ENCODE measurements around the gene TBC1D10A.

Gene TBC1D10A

DNA sequence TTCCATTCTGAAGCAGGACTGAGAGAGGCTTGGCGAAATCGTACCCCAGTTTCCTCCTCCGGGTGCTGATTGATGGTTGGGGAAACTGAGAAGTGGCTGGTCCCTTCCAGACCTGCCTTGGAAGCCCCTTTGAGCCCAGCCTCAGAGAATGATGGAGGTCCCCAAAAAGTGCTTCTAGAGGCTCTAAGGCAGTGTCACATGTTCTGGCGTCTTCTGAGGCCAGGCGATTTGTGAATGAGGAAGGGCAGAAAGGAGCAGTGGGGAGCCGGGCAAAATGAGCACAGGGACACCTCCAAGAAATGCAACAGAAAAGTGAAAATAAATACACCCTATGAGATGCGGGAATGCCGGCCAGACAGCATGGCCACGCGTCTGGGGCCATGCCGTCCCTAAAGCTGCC, 79.2 kb downstream of the TBC1D10A start:
- Histone ChIP-seq H3K27me3 (ENCODE audit: low read depth, low read length) (peaks cover 4% of the 10 kb centered on the region), H3K4me3 (ENCODE audit: low read depth in 1 of 2, low read length in 2 of 2) (peak overlapping the region in 1 of 2 donors; percentile 30), H3K36me3 (ENCODE audit: control insufficient read depth in 1 of 2, insufficient read depth in 2 of 2, low read length in 2 of 2) (peaks cover 0 to 6% of the 10 kb centered on the region in 2 donors), H3K4me1 (ENCODE audit: control insufficient read depth in 1 of 2, insufficient read depth in 2 of 2, low read length in 2 of 2) (peaks cover 3 to 12% of the 10 kb centered on the region in 2 donors), H3K9me3 (ENCODE audit: control insufficient read depth in 1 of 2, low read length in 2 of 2) (no peaks in the 10 kb centered on the region), H3K27ac (ENCODE audit: low read length) (peak overlapping the region; percentile 69)

DNA sequence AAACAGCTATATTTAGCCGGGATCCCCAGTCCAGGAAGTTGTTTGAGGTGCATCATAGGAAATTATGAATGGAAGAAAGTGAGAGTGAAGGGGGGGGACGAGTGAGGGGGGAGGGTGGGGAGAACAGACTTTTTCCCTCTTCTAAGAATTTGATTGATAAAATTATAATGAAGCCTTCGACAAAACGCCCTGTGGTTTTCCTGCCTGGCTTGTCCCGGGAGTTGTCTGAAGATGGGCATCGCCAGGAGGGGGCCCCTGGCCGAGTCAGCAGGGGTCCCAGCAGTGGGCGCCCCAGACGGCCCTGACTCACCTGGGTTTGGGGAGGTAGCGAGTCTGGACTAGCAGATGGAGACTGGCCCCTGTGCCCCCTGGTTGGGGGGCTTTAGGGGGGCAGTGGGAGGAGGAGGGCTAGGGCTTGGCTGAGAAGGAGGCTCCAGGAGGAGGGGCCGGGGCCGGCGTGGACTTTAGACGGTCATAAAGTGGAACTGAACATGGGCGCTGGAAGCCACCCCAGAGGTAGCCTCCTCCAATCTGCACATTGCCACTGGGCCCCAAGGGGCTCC, 79.8 kb downstream of the TBC1D10A start:
- peaks cover 3 to 11% of the 10 kb centered on the region in 2 donors for H3K4me1 ChIP-seq (ENCODE audit: control insufficient read depth in 1 of 2, insufficient read depth in 2 of 2, low read length in 2 of 2)
- H3K4me3 ChIP-seq (ENCODE audit: low read depth in 1 of 2, low read length in 2 of 2), result peak overlapping the region; percentile 57 to 59
- H3K36me3 ChIP-seq (ENCODE audit: control insufficient read depth in 1 of 2, insufficient read depth in 2 of 2, low read length in 2 of 2), result peaks cover 0 to 6% of the 10 kb centered on the region in 2 donors
- peak overlapping the region; percentile 69 for H3K27ac ChIP-seq (ENCODE audit: low read length)
- peaks cover 4% of the 10 kb centered on the region for H3K27me3 ChIP-seq (ENCODE audit: low read depth, low read length)
- no peaks in the 10 kb centered on the region for H3K9me3 ChIP-seq (ENCODE audit: control insufficient read depth in 1 of 2, low read length in 2 of 2)

DNA sequence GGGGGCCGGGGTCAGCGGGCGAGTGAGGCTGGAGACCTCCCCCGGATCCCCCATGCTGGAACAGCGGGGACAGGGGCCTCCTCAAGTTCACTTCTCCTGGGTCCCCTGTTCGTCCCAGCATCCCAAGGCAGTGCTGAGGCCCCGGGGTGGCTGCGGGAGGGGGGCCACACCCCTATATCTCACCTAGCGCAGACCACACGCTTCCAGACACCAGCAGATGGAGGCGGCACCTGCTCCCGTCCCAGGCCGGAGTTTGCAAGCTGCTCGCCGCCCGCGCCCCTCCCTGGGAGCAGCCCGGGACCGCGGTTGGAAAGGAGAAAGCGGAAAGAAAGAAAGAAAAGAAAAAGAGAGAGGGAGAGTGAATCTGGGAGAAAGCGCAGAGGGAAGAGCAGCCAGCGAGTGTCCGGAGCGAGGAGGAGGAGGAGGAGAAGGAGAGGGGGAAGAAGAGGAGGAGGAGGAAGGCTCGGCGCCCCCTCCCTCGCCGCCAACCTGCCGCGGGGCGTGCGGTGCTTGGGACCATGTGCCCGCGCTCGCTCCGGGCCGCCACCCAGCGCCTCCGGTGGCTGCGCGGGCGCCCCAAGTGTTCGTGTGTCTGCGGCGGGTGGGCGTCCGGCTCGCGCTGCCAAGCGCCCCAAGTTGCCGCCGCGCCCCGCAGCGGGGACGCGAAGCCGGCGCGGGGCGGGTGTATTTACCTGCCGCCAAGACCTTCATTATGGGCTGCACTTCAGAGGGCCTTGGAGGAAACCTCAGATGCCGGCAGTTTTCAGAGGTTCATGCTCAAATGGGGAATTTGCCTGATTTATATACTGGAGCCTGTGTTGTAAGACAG, 80.5 kb downstream of the TBC1D10A start, which contains the start of gene LIF:
Gene LIF, minus strand, starts transcription at position 775 of the 829 bp plus-strand sequence. Its CDS starts 64 bp downstream, at position 711.
- Histone ChIP-seq H3K27ac (ENCODE audit: low read length) (peak within 1 kb of the TSS; percentile 69), H3K27me3 (ENCODE audit: low read depth, low read length) (peaks cover 4% of the 10 kb centered on the region), H3K9me3 (ENCODE audit: control insufficient read depth in 1 of 2, low read length in 2 of 2) (no peaks in the 10 kb centered on the region), H3K4me1 (ENCODE audit: control insufficient read depth in 1 of 2, insufficient read depth in 2 of 2, low read length in 2 of 2) (peaks cover 3 to 11% of the 10 kb centered on the region in 2 donors), H3K36me3 (ENCODE audit: control insufficient read depth in 1 of 2, insufficient read depth in 2 of 2, low read length in 2 of 2) (peaks cover 0 to 6% of the 10 kb centered on the region in 2 donors), H3K4me3 (ENCODE audit: low read depth in 1 of 2, low read length in 2 of 2) (peak within 1 kb of the TSS; percentile 57 to 59)

- peak overlapping the region; percentile 57 to 59 for H3K4me3 ChIP-seq (ENCODE audit: low read depth in 1 of 2, low read length in 2 of 2)
- peaks cover 3 to 11% of the 10 kb centered on the region in 2 donors for H3K4me1 ChIP-seq (ENCODE audit: control insufficient read depth in 1 of 2, insufficient read depth in 2 of 2, low read length in 2 of 2)
- H3K9me3 ChIP-seq (ENCODE audit: control insufficient read depth in 1 of 2, low read length in 2 of 2), result no peaks in the 10 kb centered on the region
- peak overlapping the region; percentile 23 for H3K27ac ChIP-seq (ENCODE audit: low read length)
- H3K36me3 ChIP-seq (ENCODE audit: control insufficient read depth in 1 of 2, insufficient read depth in 2 of 2, low read length in 2 of 2), result peaks cover 0 to 6% of the 10 kb centered on the region in 2 donors
- peaks cover 4% of the 10 kb centered on the region for H3K27me3 ChIP-seq (ENCODE audit: low read depth, low read length)
These were observed 81.4 kb downstream of the TBC1D10A start for GRCh38 chr22:30245181-30245984.

DNA sequence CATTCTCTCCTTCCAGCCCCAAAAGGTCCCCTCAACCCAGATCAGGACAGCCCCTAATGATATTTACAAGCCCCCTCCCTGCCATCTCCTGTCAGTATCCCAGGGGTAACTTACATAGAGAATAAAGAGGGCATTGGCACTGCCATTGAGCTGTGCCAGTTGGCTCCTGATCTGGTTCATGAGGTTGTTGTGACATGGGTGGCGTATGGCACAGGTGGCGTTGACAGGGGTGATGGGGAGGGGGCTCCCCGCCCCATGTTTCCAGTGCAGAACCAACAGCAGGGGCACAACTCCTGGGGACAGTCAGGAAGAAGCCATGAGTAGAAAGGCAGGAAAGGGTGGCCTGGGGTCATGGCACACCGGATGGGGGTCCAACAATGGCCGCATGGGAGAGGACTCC, 82.1 kb downstream of the TBC1D10A start:
- no peak overlapping the region for H3K4me3 ChIP-seq (ENCODE audit: low read depth in 1 of 2, low read length in 2 of 2)
- peaks cover 4% of the 10 kb centered on the region for H3K27me3 ChIP-seq (ENCODE audit: low read depth, low read length)
- H3K9me3 ChIP-seq (ENCODE audit: control insufficient read depth in 1 of 2, low read length in 2 of 2), result no peaks in the 10 kb centered on the region
- H3K36me3 ChIP-seq (ENCODE audit: control insufficient read depth in 1 of 2, insufficient read depth in 2 of 2, low read length in 2 of 2), result peaks cover 0 to 6% of the 10 kb centered on the region in 2 donors
- peaks cover 3 to 11% of the 10 kb centered on the region in 2 donors for H3K4me1 ChIP-seq (ENCODE audit: control insufficient read depth in 1 of 2, insufficient read depth in 2 of 2, low read length in 2 of 2)
- H3K27ac ChIP-seq (ENCODE audit: low read length), result no peak overlapping the region

DNA sequence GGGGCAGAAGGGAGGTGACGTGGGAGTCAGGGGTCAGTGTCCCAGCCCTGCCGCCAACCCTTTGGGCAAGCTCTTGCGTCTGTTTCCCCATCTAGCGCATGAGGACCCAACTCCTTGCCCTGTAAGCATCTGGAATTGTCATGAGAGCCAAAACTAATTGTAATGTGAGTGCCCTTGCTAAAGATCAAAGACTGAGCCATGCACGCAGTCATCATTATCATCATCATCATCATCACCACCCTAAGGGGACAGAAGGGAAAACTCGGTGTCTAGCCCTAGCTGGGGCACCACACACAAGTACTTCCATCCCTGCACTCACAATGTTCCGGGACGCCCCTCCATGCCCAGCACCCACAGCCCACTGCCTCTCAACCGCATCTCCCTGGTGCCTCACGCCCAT, 82.7 kb downstream of the TBC1D10A start:
- peaks cover 3 to 11% of the 10 kb centered on the region in 2 donors for H3K4me1 ChIP-seq (ENCODE audit: control insufficient read depth in 1 of 2, insufficient read depth in 2 of 2, low read length in 2 of 2)
- H3K36me3 ChIP-seq (ENCODE audit: control insufficient read depth in 1 of 2, insufficient read depth in 2 of 2, low read length in 2 of 2), result peaks cover 0 to 6% of the 10 kb centered on the region in 2 donors
- no peak overlapping the region for H3K4me3 ChIP-seq (ENCODE audit: low read depth in 1 of 2, low read length in 2 of 2)
- H3K27ac ChIP-seq (ENCODE audit: low read length), result no peak overlapping the region
- H3K27me3 ChIP-seq (ENCODE audit: low read depth, low read length), result peaks cover 4% of the 10 kb centered on the region
- H3K9me3 ChIP-seq (ENCODE audit: control insufficient read depth in 1 of 2, low read length in 2 of 2), result no peaks in the 10 kb centered on the region

- no peaks in the 10 kb centered on the region for H3K9me3 ChIP-seq (ENCODE audit: control insufficient read depth in 1 of 2, low read length in 2 of 2)
- no peak overlapping the region for H3K27ac ChIP-seq (ENCODE audit: low read length)
- H3K4me1 ChIP-seq (ENCODE audit: control insufficient read depth in 1 of 2, insufficient read depth in 2 of 2, low read length in 2 of 2), result peaks cover 3 to 11% of the 10 kb centered on the region in 2 donors
- peaks cover 4% of the 10 kb centered on the region for H3K27me3 ChIP-seq (ENCODE audit: low read depth, low read length)
- H3K36me3 ChIP-seq (ENCODE audit: control insufficient read depth in 1 of 2, insufficient read depth in 2 of 2, low read length in 2 of 2), result peaks cover 0 to 6% of the 10 kb centered on the region in 2 donors
- H3K4me3 ChIP-seq (ENCODE audit: low read depth in 1 of 2, low read length in 2 of 2), result no peak overlapping the region
These were observed 83.1 kb downstream of the TBC1D10A start for GRCh38 chr22:30243661-30244060.

Data from muscle layer of duodenum (tissue), 2 donors.